Left lung (tissue), 10 donors: ENCODE results near the gene CTSW. TPM values are rescaled to one million over a fixed set of nuclear protein-coding genes. Genes with fewer than 3 reads are reported as not detected.
"Not testable (repeated sequence)": the region's sequence is repeated elsewhere in the genome, so short reads cannot be mapped to it uniquely, and the experiment has no call there.

Experiments used
- ATAC-seq: fragments of 200-7000 bp; cut with Tn5 transposase; one replicate; pipeline ENCODE4 v1.9.1; 2020; ENCODE audit warnings: moderate library complexity
- DNase-seq, 4 donors: peaks; one replicate each; pipeline ENCODE4 v3.0.0-alpha.2; 2013 to 2020
- H3K27ac ChIP-seq, 2 donors: fragments of 200-600 bp; sonication (generic) in 1 of 2; one replicate each; pipeline versions ENCODE4 v1.5.0 to v1.8.0; 2020 to 2021
- H3K27me3 ChIP-seq, 2 donors: fragments of 200-600 bp; sonication (generic) in 1 of 2; one replicate each; pipeline versions ENCODE4 v1.5.0 to v1.8.0; 2020 to 2021
- H3K36me3 ChIP-seq, 2 donors: fragments of 200-600 bp; sonication (generic) in 1 of 2; one replicate each; pipeline versions ENCODE4 v1.5.0 to v1.8.0; 2020 to 2021
- H3K4me1 ChIP-seq, 2 donors: fragments of 200-600 bp; one replicate each; pipeline ENCODE4 v1.8.0; 2021
- H3K4me3 ChIP-seq, 2 donors: fragments of 200-600 bp; sonication (generic) in 1 of 2; one replicate each; pipeline versions ENCODE4 v1.5.0 to v1.8.0; 2020 to 2021; ENCODE audit warnings: mild to moderate bottlenecking in 1 of 2
- H3K9me3 ChIP-seq, 2 donors: fragments of 200-600 bp; sonication (generic) in 1 of 2; one replicate each; pipeline versions ENCODE4 v1.5.0 to v1.8.0; 2020 to 2021
- intact Hi-C, 2 donors: fragments of 100-400 bp; cut with DNase I; formaldehyde crosslinking; loops; one replicate each; pipeline versions ENCODE4 v1.11.2 to v1.14.2; 2022
- polyA plus RNA-seq, 6 donors: library from polyadenylated mRNA; unstranded; fragments of 120-200 nt; gene quantifications; one replicate each; pipeline ENCODE4 v1.2.1, GENCODE V29; 2013; ENCODE audit not compliant: insufficient read length in 6 of 6
- total RNA-seq, 2 donors: library from RNA; stranded (reverse); fragmentation: NEBNext Ultra II Directional; extraction: Animal tissue kit (Norgen Biotek cat#: 25700); gene quantifications; one replicate each; pipeline ENCODE4 v1.2.1, GENCODE V29; 2021
- TF ChIP-seq, protein P1 (sequence below), 2 donors: fragments of 200-600 bp; sonication (generic) in 1 of 2; IDR thresholded peaks; one replicate each; pipeline versions ENCODE4 v1.5.0 to v1.8.0; 2021; ENCODE audit warnings: antibody characterized with exemption in 2 of 2
- donor health status: DM: no; HTN: yes; CAD: no.
- donor health status: DM: no; HTN: no; CAD: no.

Gene CTSW
- total and polyA plus RNA-seq, 8 donors, result 2.7 to 9.1 (median 5.9) TPM

DNA sequence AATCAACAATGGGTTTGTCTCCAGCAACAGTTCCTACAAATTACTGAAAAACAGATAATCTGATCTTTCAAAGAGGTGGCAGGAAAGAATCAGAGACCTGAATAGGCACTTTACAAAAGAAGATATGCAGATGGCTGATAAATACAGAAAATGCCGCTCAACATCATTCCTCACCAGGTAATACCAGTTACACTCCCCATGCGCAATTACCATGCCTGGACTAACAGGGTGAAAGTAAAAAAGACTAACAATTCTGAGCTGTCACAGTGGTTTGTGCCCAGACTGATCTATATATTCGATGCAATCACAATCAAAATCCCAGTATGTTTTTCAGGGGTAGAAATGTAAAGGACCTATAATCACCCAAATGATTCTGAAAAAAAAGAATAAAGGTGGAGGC lies 35.8 kb upstream of the CTSW start:
- Histone ChIP-seq H3K9me3 (no peaks in the 10 kb centered on the region), H3K4me1 (no peaks in the 10 kb centered on the region), H3K36me3 (no peaks in the 10 kb centered on the region), H3K27me3 (no peaks in the 10 kb centered on the region), H3K27ac (no peak overlapping the region), H3K4me3 (no peak overlapping the region)
- intact Hi-C loops, result no loop called here
- DNase-seq (no peak), ATAC-seq (no peak)
- TF ChIP-seq, protein P1, sequence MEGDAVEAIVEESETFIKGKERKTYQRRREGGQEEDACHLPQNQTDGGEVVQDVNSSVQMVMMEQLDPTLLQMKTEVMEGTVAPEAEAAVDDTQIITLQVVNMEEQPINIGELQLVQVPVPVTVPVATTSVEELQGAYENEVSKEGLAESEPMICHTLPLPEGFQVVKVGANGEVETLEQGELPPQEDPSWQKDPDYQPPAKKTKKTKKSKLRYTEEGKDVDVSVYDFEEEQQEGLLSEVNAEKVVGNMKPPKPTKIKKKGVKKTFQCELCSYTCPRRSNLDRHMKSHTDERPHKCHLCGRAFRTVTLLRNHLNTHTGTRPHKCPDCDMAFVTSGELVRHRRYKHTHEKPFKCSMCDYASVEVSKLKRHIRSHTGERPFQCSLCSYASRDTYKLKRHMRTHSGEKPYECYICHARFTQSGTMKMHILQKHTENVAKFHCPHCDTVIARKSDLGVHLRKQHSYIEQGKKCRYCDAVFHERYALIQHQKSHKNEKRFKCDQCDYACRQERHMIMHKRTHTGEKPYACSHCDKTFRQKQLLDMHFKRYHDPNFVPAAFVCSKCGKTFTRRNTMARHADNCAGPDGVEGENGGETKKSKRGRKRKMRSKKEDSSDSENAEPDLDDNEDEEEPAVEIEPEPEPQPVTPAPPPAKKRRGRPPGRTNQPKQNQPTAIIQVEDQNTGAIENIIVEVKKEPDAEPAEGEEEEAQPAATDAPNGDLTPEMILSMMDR (IDR thresholded peaks at IDR 0.05), result no peak

DNA sequence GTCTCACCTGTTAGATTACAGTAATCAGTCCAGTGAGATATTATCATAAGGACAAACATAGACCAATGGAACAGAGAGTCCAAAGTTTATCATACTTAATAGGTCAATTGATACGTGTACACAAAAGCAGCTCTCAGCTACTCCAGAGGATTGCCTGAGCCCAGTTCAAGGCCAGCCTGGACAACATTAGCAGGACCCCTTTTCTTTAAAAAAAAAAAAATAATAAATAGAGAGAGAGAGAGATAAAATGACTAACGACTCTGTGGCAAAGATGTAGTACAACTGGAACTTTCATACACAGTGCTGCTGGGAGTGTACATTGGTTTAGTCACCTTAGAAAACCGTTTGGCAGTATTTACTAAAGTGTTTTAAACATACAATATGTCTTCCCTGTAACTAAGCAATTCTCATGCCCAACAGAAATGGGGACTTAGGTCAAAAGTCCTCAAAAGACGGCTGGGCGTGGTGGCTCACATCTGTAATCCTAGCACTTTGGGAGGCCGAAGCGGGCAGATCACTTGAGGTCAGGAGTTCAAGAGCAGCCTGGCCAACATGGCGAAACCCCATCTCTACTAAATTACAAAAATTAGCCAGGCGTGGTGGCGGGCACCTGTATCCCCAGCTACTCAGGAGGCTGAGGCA lies 35.3 kb upstream of the CTSW start:
- H3K9me3 ChIP-seq, result no peaks in the 10 kb centered on the region
- intact Hi-C loops, result no loop called here
- DNase-seq, result no peak
- TF ChIP-seq, protein P1 (IDR thresholded peaks at IDR 0.05), result no peak
- no peaks in the 10 kb centered on the region for H3K36me3 ChIP-seq
- no peaks in the 10 kb centered on the region for H3K4me1 ChIP-seq
- no peak overlapping the region for H3K27ac ChIP-seq
- no peak overlapping the region for H3K4me3 ChIP-seq
- ATAC-seq, result no peak
- no peaks in the 10 kb centered on the region for H3K27me3 ChIP-seq

DNA sequence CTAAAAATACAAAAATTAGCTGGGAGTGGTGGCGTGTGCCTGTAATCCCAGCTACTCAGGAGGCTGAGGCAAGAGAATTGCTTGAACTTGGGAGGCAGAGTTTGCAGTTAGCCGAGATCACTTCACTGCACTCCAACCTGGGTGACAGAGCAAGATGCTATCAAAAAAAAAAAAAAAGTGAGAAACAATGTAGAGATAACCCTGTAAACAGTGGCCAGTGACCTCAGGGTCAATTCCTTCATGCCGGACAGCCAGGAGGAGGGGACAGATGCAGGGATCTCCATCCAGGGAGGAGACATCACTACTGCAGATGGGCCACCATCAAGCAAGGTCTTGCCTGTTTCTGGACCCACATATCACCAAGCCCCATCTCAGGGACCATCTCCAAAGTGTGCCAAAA lies 31.9 kb upstream of the CTSW start:
- intact Hi-C loops, result no loop called here
- DNase-seq (no peak), ATAC-seq (no peak)
- Histone ChIP-seq H3K27ac (no peak overlapping the region), H3K4me3 (no peak overlapping the region), H3K27me3 (no peaks in the 10 kb centered on the region), H3K9me3 (no peaks in the 10 kb centered on the region), H3K4me1 (no peaks in the 10 kb centered on the region), H3K36me3 (peaks cover 0 to 25% of the 10 kb centered on the region in 2 donors)
- TF ChIP-seq, protein P1 (IDR thresholded peaks at IDR 0.05), result no peak

DNA sequence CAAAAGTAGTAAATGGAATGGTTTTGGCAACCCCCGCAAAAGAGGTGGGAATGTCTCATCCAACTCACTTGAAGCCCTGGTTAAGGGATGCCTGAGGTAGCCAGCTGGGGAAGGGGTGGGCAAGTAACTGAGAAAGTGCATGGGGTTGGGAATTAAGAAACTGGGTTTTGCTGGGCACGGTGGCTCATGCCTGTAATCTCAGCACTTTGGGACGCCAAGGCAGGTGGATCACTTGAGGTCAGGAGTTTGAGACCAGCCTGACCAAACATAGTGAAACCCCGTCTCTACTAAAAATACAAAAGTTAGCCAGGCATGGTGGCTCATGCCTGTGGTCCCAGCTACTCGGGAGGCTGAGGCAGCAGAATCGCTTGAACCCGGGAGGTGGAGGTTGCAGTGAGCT lies 30.9 kb upstream of the CTSW start:
- ATAC-seq, H3K4me3 ChIP-seq, H3K4me1 ChIP-seq, intact Hi-C loops, DNase-seq, H3K9me3 ChIP-seq, H3K27me3 ChIP-seq, H3K27ac ChIP-seq: not testable (repeated sequence)
- H3K36me3 ChIP-seq, result peaks cover 0 to 34% of the 10 kb centered on the region in 2 donors

DNA sequence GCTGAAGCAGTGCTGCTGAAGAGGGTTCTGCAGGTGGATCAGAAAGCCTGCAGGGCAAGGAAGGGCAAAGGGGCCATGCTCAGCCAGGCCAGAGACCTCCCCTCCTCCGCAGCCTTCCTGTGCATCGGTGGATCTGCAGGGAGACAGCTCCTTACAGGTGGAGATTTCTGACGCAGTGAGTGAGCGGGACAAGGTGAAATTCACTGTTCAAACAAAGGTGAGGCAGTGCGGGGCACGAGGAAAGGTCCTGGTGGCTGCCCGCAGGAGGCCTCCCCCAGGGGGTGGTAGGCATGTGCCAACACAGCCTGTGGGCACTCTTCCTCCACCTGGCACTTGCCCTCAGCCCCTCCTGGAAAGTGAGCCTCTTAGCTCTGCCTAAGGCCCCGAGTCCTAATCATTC lies 30.3 kb upstream of the CTSW start:
- DNase-seq, result no peak
- ATAC-seq, result no peak
- Histone ChIP-seq H3K27ac (no peak overlapping the region), H3K4me1 (peaks cover 0 to 9% of the 10 kb centered on the region in 2 donors), H3K9me3 (no peaks in the 10 kb centered on the region), H3K36me3 (peaks cover 0 to 41% of the 10 kb centered on the region in 2 donors), H3K4me3 (no peak overlapping the region), H3K27me3 (no peaks in the 10 kb centered on the region)
- TF ChIP-seq, protein P1 (IDR thresholded peaks at IDR 0.05), result no peak
- intact Hi-C loops, result no loop called here

DNA sequence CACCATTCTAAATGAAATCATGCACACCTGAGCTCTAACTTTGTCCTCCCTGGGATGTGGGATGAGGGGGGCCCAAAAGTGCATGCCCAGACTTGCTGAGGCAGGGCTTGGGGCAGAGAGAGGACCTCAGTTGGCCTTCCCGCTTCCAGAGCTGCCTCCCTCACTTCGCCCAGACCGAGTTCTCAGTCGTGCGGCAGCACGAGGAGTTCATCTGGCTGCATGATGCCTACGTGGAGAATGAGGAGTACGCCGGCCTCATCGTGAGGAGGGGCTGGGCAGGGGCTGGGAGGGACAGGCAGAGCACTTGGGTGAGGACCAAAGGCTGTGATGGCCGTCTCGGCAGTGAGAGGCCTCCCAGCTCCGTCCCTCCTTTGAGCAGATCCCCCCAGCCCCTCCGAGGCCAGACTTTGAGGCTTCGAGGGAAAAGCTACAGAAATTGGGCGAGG lies 29.8 kb upstream of the CTSW start:
- intact Hi-C loops, result no loop called here
- peaks cover 0 to 14% of the 10 kb centered on the region in 2 donors for H3K4me1 ChIP-seq

More for the DNA sequence above, 29.8 kb upstream of the CTSW start:
- no peak overlapping the region for H3K4me3 ChIP-seq
- TF ChIP-seq, protein P1 (IDR thresholded peaks at IDR 0.05), result no peak
- H3K27ac ChIP-seq, result no peak overlapping the region
- no peak for DNase-seq
- H3K36me3 ChIP-seq, result peaks cover 0 to 45% of the 10 kb centered on the region in 2 donors
- no peak for ATAC-seq
- H3K27me3 ChIP-seq, result no peaks in the 10 kb centered on the region
- H3K9me3 ChIP-seq, result no peaks in the 10 kb centered on the region
